Measurements from ENCODE around the gene ATP5F1B. TPM values are rescaled to one million over a fixed set of nuclear protein-coding genes. Genes with fewer than 3 reads are reported as not detected.

Gene ATP5F1B
- polyA plus RNA-seq, 2 of the 4 experiments (the other 2 are of a cell fraction): 778 to 1,500 TPM

GRCh38 chr12:56645717-56646446, at the start of gene ATP5F1B (continued):
- TF ChIP-seq ZC3H11A (IDR thresholded peaks at IDR 0.05) (no peak), NPAS2 (CRISPR knock-in tag; IDR thresholded peaks at IDR 0.05; ENCODE audit: borderline replicate concordance) (no peak), JUN (IDR thresholded peaks at IDR 0.05) (peak; percentile 86 to 95; a peak in 4 of 5 replicates), ESRRA (IDR thresholded peaks at IDR 0.05; ENCODE audit: borderline replicate concordance, low read length) (peak; percentile 86), MAFK (IDR thresholded peaks at IDR 0.05; ENCODE audit: partially characterized antibody) (no peak), ATOH8 (CRISPR knock-in tag; IDR thresholded peaks at IDR 0.05; ENCODE audit: low read depth) (no peak), RARB (CRISPR knock-in tag; IDR thresholded peaks at IDR 0.05) (no peak), ZFP36 (IDR thresholded peaks at IDR 0.05; ENCODE audit: borderline replicate concordance, partially characterized antibody) (no peak), GATA3 (IDR thresholded peaks at IDR 0.05; ENCODE audit: borderline replicate concordance) (0 out of 2 replicates have a peak, but pooled peaks have one; percentile 14), HEYL (CRISPR knock-in tag; IDR thresholded peaks at IDR 0.05) (no peak), BHLHE40 (IDR thresholded peaks at IDR 0.05; ENCODE audit: low read depth, low read length) (no peak), CBX2 (IDR thresholded peaks at IDR 0.05; ENCODE audit: borderline replicate concordance, low read depth) (no peak), SMC3 (IDR thresholded peaks at IDR 0.05) (no peak), NR3C1 (IDR thresholded peaks at IDR 0.05) (no peak), RCOR1 (IDR thresholded peaks at IDR 0.05; ENCODE audit: low read depth, low read length) (no peak), USF2 (IDR thresholded peaks at IDR 0.05) (no peak), RNF2 (IDR thresholded peaks at IDR 0.05; ENCODE audit: borderline replicate concordance, low read depth) (no peak), JUNB (IDR thresholded peaks at IDR 0.05) (no peak), ZNF302 (CRISPR knock-in tag; IDR thresholded peaks at IDR 0.05) (no peak), BCL3 (IDR thresholded peaks at IDR 0.05) (peak; percentile 95), EHF (CRISPR knock-in tag; IDR thresholded peaks at IDR 0.05) (no peak), MYC (IDR thresholded peaks at IDR 0.05; ENCODE audit: borderline replicate concordance, low read length) (peak; percentile 28)
- TF ChIP-seq, protein P1, sequence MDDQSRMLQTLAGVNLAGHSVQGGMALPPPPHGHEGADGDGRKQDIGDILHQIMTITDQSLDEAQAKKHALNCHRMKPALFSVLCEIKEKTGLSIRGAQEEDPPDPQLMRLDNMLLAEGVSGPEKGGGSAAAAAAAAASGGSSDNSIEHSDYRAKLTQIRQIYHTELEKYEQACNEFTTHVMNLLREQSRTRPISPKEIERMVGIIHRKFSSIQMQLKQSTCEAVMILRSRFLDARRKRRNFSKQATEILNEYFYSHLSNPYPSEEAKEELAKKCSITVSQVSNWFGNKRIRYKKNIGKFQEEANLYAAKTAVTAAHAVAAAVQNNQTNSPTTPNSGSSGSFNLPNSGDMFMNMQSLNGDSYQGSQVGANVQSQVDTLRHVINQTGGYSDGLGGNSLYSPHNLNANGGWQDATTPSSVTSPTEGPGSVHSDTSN (IDR thresholded peaks at IDR 0.05): peak; percentile 100
- TF ChIP-seq, protein P2, sequence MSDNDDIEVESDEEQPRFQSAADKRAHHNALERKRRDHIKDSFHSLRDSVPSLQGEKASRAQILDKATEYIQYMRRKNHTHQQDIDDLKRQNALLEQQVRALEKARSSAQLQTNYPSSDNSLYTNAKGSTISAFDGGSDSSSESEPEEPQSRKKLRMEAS (IDR thresholded peaks at IDR 0.05): peak; percentile 80
- TF ChIP-seq, protein P3, sequence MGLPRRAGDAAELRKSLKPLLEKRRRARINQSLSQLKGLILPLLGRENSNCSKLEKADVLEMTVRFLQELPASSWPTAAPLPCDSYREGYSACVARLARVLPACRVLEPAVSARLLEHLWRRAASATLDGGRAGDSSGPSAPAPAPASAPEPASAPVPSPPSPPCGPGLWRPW (IDR thresholded peaks at IDR 0.05): no peak

- Histone ChIP-seq H3K4me2 (no peak overlapping the region), H3K4me3 (no peak overlapping the region), H3K27ac (no peak overlapping the region), H3K9me3 (no peaks in the 10 kb centered on the region), H3K4me1 (no peaks in the 10 kb centered on the region)
- ATAC-seq: no peak
- 83% methylated on average over 5 of the region's 5 CpGs for WGBS (ENCODE audit: missing lambda C conversion rate)
- FAIRE-seq: no peak
- DNase-seq (ENCODE audit: low read depth in 1 of 2, low spot score in 1 of 2): no peak
- ChIA-PET CTCF (no interaction called here), POLR2A (no interaction called here)
- TF ChIP-seq USF2 (IDR thresholded peaks at IDR 0.05) (no peak), GATA3 (IDR thresholded peaks at IDR 0.05; ENCODE audit: borderline replicate concordance) (no peak), MYC (IDR thresholded peaks at IDR 0.05; ENCODE audit: borderline replicate concordance, low read length) (no peak), ATOH8 (CRISPR knock-in tag; IDR thresholded peaks at IDR 0.05; ENCODE audit: low read depth) (no peak), HEYL (CRISPR knock-in tag; IDR thresholded peaks at IDR 0.05) (no peak)
- TF ChIP-seq, protein P4, sequence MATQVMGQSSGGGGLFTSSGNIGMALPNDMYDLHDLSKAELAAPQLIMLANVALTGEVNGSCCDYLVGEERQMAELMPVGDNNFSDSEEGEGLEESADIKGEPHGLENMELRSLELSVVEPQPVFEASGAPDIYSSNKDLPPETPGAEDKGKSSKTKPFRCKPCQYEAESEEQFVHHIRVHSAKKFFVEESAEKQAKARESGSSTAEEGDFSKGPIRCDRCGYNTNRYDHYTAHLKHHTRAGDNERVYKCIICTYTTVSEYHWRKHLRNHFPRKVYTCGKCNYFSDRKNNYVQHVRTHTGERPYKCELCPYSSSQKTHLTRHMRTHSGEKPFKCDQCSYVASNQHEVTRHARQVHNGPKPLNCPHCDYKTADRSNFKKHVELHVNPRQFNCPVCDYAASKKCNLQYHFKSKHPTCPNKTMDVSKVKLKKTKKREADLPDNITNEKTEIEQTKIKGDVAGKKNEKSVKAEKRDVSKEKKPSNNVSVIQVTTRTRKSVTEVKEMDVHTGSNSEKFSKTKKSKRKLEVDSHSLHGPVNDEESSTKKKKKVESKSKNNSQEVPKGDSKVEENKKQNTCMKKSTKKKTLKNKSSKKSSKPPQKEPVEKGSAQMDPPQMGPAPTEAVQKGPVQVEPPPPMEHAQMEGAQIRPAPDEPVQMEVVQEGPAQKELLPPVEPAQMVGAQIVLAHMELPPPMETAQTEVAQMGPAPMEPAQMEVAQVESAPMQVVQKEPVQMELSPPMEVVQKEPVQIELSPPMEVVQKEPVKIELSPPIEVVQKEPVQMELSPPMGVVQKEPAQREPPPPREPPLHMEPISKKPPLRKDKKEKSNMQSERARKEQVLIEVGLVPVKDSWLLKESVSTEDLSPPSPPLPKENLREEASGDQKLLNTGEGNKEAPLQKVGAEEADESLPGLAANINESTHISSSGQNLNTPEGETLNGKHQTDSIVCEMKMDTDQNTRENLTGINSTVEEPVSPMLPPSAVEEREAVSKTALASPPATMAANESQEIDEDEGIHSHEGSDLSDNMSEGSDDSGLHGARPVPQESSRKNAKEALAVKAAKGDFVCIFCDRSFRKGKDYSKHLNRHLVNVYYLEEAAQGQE (IDR thresholded peaks at IDR 0.05): no peak
These were observed 48.4 kb upstream of the ATP5F1B start for GRCh38 chr12:56694161-56694560.
